Colonic mucosa (tissue), 4 donors: ENCODE results near the gene ZNF41. TPM values are rescaled to one million over a fixed set of nuclear protein-coding genes. Genes with fewer than 3 reads are reported as not detected.

ENCODE experiments used
- DNase-seq: peaks from one replicate; pipeline ENCODE4 v3.0.0-alpha.2; 2020
- H3K27ac ChIP-seq: fragments of 200-600 bp; one replicate; pipeline ENCODE4 v1.8.0; 2021
- H3K27me3 ChIP-seq: fragments of 200-600 bp; one replicate; pipeline ENCODE4 v1.8.0; 2021
- H3K36me3 ChIP-seq: fragments of 200-600 bp; one replicate; pipeline ENCODE4 v1.8.0; 2021
- H3K4me1 ChIP-seq: fragments of 200-600 bp; one replicate; pipeline ENCODE4 v1.8.0; 2021; ENCODE audit warnings: mild to moderate bottlenecking
- H3K4me3 ChIP-seq: fragments of 200-600 bp; one replicate; pipeline ENCODE4 v1.8.0; 2021
- H3K9ac ChIP-seq, 2 donors: one replicate each; pipeline ENCODE4 v1.7.0; 2013; ENCODE audit warnings: control low read depth in 2 of 2, low read depth in 2 of 2, low read length in 2 of 2
- H3K9me3 ChIP-seq: fragments of 200-600 bp; one replicate; pipeline ENCODE4 v1.8.0; 2021
- CTCF ChIP-seq: fragments of 200-600 bp; IDR thresholded peaks from one replicate; pipeline ENCODE4 v1.8.0; 2022; ENCODE audit warnings: antibody characterized with exemption, mild to moderate bottlenecking
- intact Hi-C: fragments of 100-400 bp; cut with DNase I; formaldehyde crosslinking; loops from one replicate; pipeline ENCODE4 v1.14.1; 2022
- total RNA-seq, 2 donors: library from RNA; stranded (reverse); fragmentation: NEBNext Ultra II Directional in 1 of 2; extraction: Animal tissue kit (Norgen Biotek cat#: 25700) in 1 of 2; gene quantifications; one replicate each; pipeline ENCODE4 v1.2.1, GENCODE V29; 2021
- donor health status: healthy.
- donor health status: DM: no; HTN: no; CAD: no.
- donor health status: DM: no; HTN: no; CAD: no.

ZNF41 gene
- total RNA-seq, 2 donors from 2014 or later = 8.3 to 10.3 TPM

- peak; percentile 34 for DNase-seq
- Histone ChIP-seq H3K4me1 (no peaks in the 10 kb centered on the region), H3K4me3 (peak overlapping the region; percentile 55), H3K27me3 (no peaks in the 10 kb centered on the region), H3K9ac (peak overlapping the region; percentile 61 to 77), H3K27ac (peak overlapping the region; percentile 89), H3K36me3 (no peaks in the 10 kb centered on the region), H3K9me3 (no peaks in the 10 kb centered on the region)
- intact Hi-C loops = no loop called here
- TF ChIP-seq CTCF = no peak
These were observed 565 bp upstream of the ZNF41 start for GRCh38 chrX:47483306-47484268.

- Histone ChIP-seq H3K27ac (peak overlapping the region; percentile 89), H3K9me3 (no peaks in the 10 kb centered on the region), H3K9ac (peak overlapping the region; percentile 19 to 77), H3K4me1 (no peaks in the 10 kb centered on the region), H3K27me3 (no peaks in the 10 kb centered on the region), H3K4me3 (peak overlapping the region; percentile 55), H3K36me3 (no peaks in the 10 kb centered on the region)
- no peak for DNase-seq
- no peak for TF ChIP-seq CTCF
- intact Hi-C loops = no loop called here
These were observed 934 bp downstream of the ZNF41 start for GRCh38 chrX:47482065-47482511.

GRCh38 chrX:47481160-47481559, 1.9 kb downstream of the ZNF41 start:
- DNase-seq = no peak
- H3K36me3 ChIP-seq = no peaks in the 10 kb centered on the region
- H3K9ac ChIP-seq = no peak overlapping the region
- H3K4me3 ChIP-seq = no peak overlapping the region
- H3K4me1 ChIP-seq = no peaks in the 10 kb centered on the region
- TF ChIP-seq CTCF = no peak
- H3K27me3 ChIP-seq = no peaks in the 10 kb centered on the region
- H3K9me3 ChIP-seq = no peaks in the 10 kb centered on the region
- H3K27ac ChIP-seq = no peak overlapping the region
- intact Hi-C loops = no loop called here

GRCh38 chrX:47480576-47480975, 2.4 kb downstream of the ZNF41 start:
- Histone ChIP-seq H3K4me1 (no peaks in the 10 kb centered on the region), H3K9me3 (no peaks in the 10 kb centered on the region), H3K9ac (no peak overlapping the region), H3K27ac (no peak overlapping the region), H3K27me3 (no peaks in the 10 kb centered on the region), H3K36me3 (no peaks in the 10 kb centered on the region), H3K4me3 (no peak overlapping the region)
- intact Hi-C loops = no loop called here
- no peak for TF ChIP-seq CTCF
- DNase-seq = no peak

- Histone ChIP-seq H3K36me3 (no peaks in the 10 kb centered on the region), H3K4me3 (no peak overlapping the region), H3K27me3 (no peaks in the 10 kb centered on the region), H3K9ac (no peak overlapping the region), H3K27ac (no peak overlapping the region), H3K9me3 (no peaks in the 10 kb centered on the region), H3K4me1 (no peaks in the 10 kb centered on the region)
- DNase-seq = no peak
- TF ChIP-seq CTCF = no peak
- intact Hi-C loops = no loop called here
These were observed 7.5 kb downstream of the ZNF41 start for GRCh38 chrX:47475476-47475875.
